BJ (cell line): ENCODE measurements around the gene FABP7. TPM values are rescaled to one million over a fixed set of nuclear protein-coding genes. Genes with fewer than 3 reads are reported as not detected.

ENCODE experiments used
- CTCF ChIA-PET: fragments of 350-600 bp; formaldehyde crosslinking; extraction: SDS; loops from one replicate; lab custom pipeline; 2021; ENCODE audit warnings: antibody characterized with exemption, inconsistent platforms; lab: Yijun Ruan, JAX
- POLR2A ChIA-PET: fragments of 300-600 bp; sonication (Branson Sonifier 250); formaldehyde crosslinking; extraction: SDS; loops from one replicate; lab custom pipeline; 2021; ENCODE audit warnings: antibody characterized with exemption; lab: Charles Lee
- DNase-seq: peaks from one replicate; pipeline ENCODE4 v3.0.0-alpha.2; 2011; ENCODE audit warnings: low read depth
- H3K27me3 ChIP-seq: 2 replicates; pipeline ENCODE4 v1.6.0; 2011; ENCODE audit warnings: low read length; ENCODE audit not compliant: control insufficient read depth, insufficient read depth
- H3K36me3 ChIP-seq: 2 replicates; pipeline ENCODE4 v1.5.1; 2011; ENCODE audit warnings: low read length; ENCODE audit not compliant: control insufficient read depth, insufficient read depth
- H3K4me3 ChIP-seq: 2 replicates; pipeline ENCODE4 v1.5.1; 2011; ENCODE audit warnings: low read depth, mild to moderate bottlenecking, control low read depth, low read length
- polyA plus RNA-seq: library from polyadenylated mRNA; depleted of rRNA; stranded (reverse); fragments of >200 nt; gene quantifications from 2 replicates; pipeline ENCODE4 v1.2.3, GENCODE V29; 2011
- TF ChIP-seq, protein P1 (sequence below): IDR thresholded peaks from 2 replicates; pipeline ENCODE4 v1.5.1; 2011; ENCODE audit warnings: low read depth, mild to moderate bottlenecking, control low read depth, inconsistent platforms, low read length, moderate library complexity; ENCODE audit not compliant: insufficient read depth

Gene FABP7
- polyA plus RNA-seq, 1 experiment, result not detected

DNA sequence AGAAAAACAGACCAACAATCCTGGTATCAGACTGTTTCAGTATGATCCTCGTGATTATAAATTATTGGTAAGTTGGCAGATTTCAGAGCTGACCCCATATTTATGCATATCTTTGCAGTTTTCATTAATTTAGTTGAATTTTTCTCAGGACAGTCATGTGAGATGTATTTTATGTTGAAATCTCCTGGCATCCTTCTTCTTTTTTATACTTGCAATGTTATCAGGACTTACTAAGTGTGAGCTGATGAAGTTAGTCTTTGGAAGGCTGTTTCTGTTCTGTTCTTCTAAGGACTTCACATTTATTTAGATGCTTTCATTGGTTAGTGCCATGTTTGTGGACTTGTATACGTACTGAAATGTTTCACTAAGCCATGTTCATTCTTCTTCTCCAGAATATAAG is 26.8 kb downstream of the FABP7 start:
- Histone ChIP-seq H3K27me3 (no peaks in the 10 kb centered on the region), H3K36me3 (no peaks in the 10 kb centered on the region), H3K4me3 (no peak overlapping the region)
- TF ChIP-seq, protein P1, sequence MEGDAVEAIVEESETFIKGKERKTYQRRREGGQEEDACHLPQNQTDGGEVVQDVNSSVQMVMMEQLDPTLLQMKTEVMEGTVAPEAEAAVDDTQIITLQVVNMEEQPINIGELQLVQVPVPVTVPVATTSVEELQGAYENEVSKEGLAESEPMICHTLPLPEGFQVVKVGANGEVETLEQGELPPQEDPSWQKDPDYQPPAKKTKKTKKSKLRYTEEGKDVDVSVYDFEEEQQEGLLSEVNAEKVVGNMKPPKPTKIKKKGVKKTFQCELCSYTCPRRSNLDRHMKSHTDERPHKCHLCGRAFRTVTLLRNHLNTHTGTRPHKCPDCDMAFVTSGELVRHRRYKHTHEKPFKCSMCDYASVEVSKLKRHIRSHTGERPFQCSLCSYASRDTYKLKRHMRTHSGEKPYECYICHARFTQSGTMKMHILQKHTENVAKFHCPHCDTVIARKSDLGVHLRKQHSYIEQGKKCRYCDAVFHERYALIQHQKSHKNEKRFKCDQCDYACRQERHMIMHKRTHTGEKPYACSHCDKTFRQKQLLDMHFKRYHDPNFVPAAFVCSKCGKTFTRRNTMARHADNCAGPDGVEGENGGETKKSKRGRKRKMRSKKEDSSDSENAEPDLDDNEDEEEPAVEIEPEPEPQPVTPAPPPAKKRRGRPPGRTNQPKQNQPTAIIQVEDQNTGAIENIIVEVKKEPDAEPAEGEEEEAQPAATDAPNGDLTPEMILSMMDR, result no peak
- no peak for DNase-seq
- CTCF ChIA-PET, result interaction anchor here (2.5 kb wide), 1 partner anchor 17 kb away, joined by 12 read pairs; the partner anchor contains the start of gene SMPDL3A
- POLR2A ChIA-PET, result no interaction called here

DNA sequence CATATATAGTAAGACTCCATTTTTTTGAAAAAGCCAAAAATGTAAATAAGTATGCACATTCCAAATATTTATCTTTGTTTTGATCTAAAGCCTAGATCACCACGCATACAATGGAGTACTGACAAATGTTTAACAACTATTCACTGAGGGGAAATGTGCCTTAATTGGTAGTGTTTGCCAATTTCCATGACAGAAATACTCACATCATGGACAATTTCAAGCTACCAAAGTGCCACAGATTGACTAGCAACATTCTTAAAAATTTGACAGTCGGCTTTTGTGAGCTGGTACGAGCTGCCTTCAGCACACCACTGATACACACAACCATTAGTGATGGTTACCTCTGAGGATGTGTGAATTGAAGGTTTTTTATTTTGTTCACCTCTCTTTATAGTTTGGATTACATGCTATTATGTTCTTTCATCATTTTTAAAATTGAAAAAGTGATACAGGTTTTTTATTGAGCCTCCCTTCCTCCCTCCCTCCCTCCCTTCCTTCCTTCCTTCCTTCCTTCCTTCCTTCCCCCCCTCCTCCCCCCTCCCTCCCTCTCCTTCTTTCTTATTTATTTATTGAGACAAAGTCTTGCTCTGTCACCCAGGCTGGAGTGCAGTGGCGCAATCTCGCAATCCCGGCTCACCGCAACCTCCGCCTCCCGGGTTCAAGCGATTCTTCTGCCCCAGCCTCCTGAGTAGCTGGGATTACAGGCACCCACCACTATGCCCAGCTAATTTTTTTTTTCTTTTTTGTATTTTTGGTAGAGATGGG is 28.8 kb downstream of the FABP7 start:
- Histone ChIP-seq H3K4me3 (no peak overlapping the region), H3K27me3 (no peaks in the 10 kb centered on the region), H3K36me3 (no peaks in the 10 kb centered on the region)
- CTCF ChIA-PET, result interaction anchor here (0.6 to 1.6 kb wide), 2 partner anchors 30 to 75 kb away, joined by 3 to 5 read pairs; no protein-coding TSS in a partner anchor
- TF ChIP-seq, protein P1, result no peak
- POLR2A ChIA-PET, result no interaction called here
- no peak for DNase-seq

- DNase-seq, result no peak
- no peaks in the 10 kb centered on the region for H3K27me3 ChIP-seq
- TF ChIP-seq, protein P1, result no peak
- ChIA-PET CTCF (interaction anchor here (1.6 kb wide), 1 partner anchor 29 kb away, joined by 3 read pairs; no protein-coding TSS in a partner anchor), POLR2A (no interaction called here)
- H3K36me3 ChIP-seq, result no peaks in the 10 kb centered on the region
- no peak overlapping the region for H3K4me3 ChIP-seq
Measured at GRCh38 chr6:122809001-122809400, 29.5 kb downstream of the FABP7 start.

DNA sequence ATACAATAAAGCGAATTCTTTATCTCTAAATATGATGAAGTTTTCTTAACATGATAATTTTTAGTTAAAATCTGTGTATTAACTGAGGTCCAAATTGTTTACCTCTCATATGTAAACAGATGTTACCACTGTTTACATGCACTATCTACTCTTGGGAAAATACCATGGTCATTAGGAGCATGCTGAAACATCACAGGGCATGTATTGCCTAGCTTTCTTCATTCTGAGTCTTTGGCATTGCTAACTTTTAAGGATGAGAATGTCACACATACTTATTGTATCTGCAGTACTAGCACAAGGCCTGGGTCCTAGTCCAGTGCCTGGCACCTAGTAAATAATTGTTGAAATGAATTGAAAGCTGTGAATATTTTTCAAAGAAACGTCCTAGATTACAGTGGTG is 30.2 kb downstream of the FABP7 start:
- no peaks in the 10 kb centered on the region for H3K27me3 ChIP-seq
- POLR2A ChIA-PET, result no interaction called here
- CTCF ChIA-PET, result no interaction called here

DNA sequence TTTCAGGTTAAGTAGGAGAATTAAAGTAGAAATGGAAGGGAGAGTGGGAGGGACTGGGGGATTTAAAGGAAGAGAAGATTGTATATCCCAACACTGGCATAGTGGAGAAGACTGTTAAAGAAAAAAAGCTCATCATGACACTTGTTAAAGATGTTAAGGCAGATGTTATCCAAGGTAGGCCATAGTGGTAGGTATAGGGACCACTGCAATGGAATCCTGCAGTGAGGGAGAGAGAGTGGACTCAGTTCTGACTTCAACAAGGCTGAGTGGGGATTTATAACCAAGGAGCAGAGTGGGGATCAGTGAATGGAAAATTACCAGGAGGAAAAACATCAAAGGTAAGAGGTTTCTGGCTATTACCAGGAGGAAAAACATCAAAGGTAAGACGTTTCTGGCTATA is 30.7 kb downstream of the FABP7 start:
- CTCF ChIA-PET, result no interaction called here
- H3K4me3 ChIP-seq, result no peak overlapping the region
- DNase-seq, result no peak
- H3K36me3 ChIP-seq, result no peaks in the 10 kb centered on the region
- POLR2A ChIA-PET, result no interaction called here
- H3K27me3 ChIP-seq, result no peaks in the 10 kb centered on the region
- TF ChIP-seq, protein P1, result no peak

More for the DNA sequence above, 30.2 kb downstream of the FABP7 start:
- no peak for DNase-seq
- Histone ChIP-seq H3K36me3 (no peaks in the 10 kb centered on the region), H3K4me3 (no peak overlapping the region)
- TF ChIP-seq, protein P1, result no peak
